Neural cell (in vitro differentiated cells): ENCODE results near the gene OR51L1. TPM values are rescaled to one million over a fixed set of nuclear protein-coding genes. Genes with fewer than 3 reads are reported as not detected.

Source experiments
- polyA plus RNA-seq: library from polyadenylated mRNA; depleted of rRNA; stranded (reverse); fragments of >200 nt; gene quantifications from 2 replicates; pipeline ENCODE4 v1.2.3, GENCODE V29; 2014

OR51L1 gene
- polyA plus RNA-seq, 1 donor from 2014 or later: not detected

Other genes starting within 250 kb of the OR51L1 start
- gene OR51F1, start 224.9 kb upstream of the OR51L1 start, polyA plus RNA-seq: not detected in 2 replicates
- gene OR52R1, start 190.5 kb upstream of the OR51L1 start, polyA plus RNA-seq: not detected in 2 replicates
- gene OR51F2, start 173.5 kb upstream of the OR51L1 start, polyA plus RNA-seq: not detected in 2 replicates
- not detected in 2 replicates for gene OR51S1, start 145.6 kb upstream of the OR51L1 start, polyA plus RNA-seq
- not detected in 2 replicates for gene OR51T1, start 113.0 kb upstream of the OR51L1 start, polyA plus RNA-seq
- not detected in 2 replicates for gene OR51A7, start 91.1 kb upstream of the OR51L1 start, polyA plus RNA-seq
- gene OR51G2, start 75.5 kb upstream of the OR51L1 start, polyA plus RNA-seq: not detected in 2 replicates
- gene OR51G1, start 70.5 kb upstream of the OR51L1 start, polyA plus RNA-seq: not detected in 2 replicates
- not detected in 2 replicates for gene OR51A4, start 47.2 kb upstream of the OR51L1 start, polyA plus RNA-seq
- gene OR51A2, start 39.1 kb upstream of the OR51L1 start, polyA plus RNA-seq: not detected in 2 replicates
- gene OR52J3, start 51.7 kb downstream of the OR51L1 start, polyA plus RNA-seq: not detected in 2 replicates
- not detected in 2 replicates for gene OR52E2, start 64.8 kb downstream of the OR51L1 start, polyA plus RNA-seq
- gene OR52E1, start 74.7 kb downstream of the OR51L1 start, polyA plus RNA-seq: not detected in 2 replicates
- not detected in 2 replicates for gene OR52A5, start 143.5 kb downstream of the OR51L1 start, polyA plus RNA-seq
- not detected in 2 replicates for gene OR52A1, start 159.9 kb downstream of the OR51L1 start, polyA plus RNA-seq
- gene OR51V1, start 205.8 kb downstream of the OR51L1 start, polyA plus RNA-seq: not detected in 2 replicates
- gene HBB, start 232.2 kb downstream of the OR51L1 start, polyA plus RNA-seq: not detected in 2 replicates
- gene HBD, start 239.6 kb downstream of the OR51L1 start, polyA plus RNA-seq: not detected in 2 replicates